ENCODE measurements around the gene STARD8.
"Not testable (repeated sequence)": the region's sequence is repeated elsewhere in the genome, so short reads cannot be mapped to it uniquely, and the experiment has no call there.

Gene STARD8

GRCh38 chrX:68719181-68719903 lies 71.9 kb downstream of the STARD8 start:
- DNase-seq = no peak

- DNase-seq = no peak
Observed at GRCh38 chrX:68719904-68720614, 72.6 kb downstream of the STARD8 start.

- DNase-seq = no peak
Observed at GRCh38 chrX:68720851-68721250, 73.4 kb downstream of the STARD8 start.

GRCh38 chrX:68721546-68721945 lies 74.1 kb downstream of the STARD8 start:
- no peak for DNase-seq

- DNase-seq = no peak
Observed at GRCh38 chrX:68721991-68722860, 74.8 kb downstream of the STARD8 start.

- DNase-seq = no peak
Observed at GRCh38 chrX:68723491-68724155, 76.2 kb downstream of the STARD8 start.

GRCh38 chrX:68724531-68725020 lies 77.1 kb downstream of the STARD8 start:
- DNase-seq = no peak

GRCh38 chrX:68725756-68726365 lies 78.4 kb downstream of the STARD8 start:
- DNase-seq = no peak

GRCh38 chrX:68726366-68726765 lies 78.9 kb downstream of the STARD8 start:
- DNase-seq = no peak

- no peak for DNase-seq
Observed at GRCh38 chrX:68727696-68728095, 80.2 kb downstream of the STARD8 start.

- DNase-seq = no peak
Observed at GRCh38 chrX:68728186-68728585, 80.7 kb downstream of the STARD8 start.

- no peak for DNase-seq
Observed at GRCh38 chrX:68731254-68731653, 83.8 kb downstream of the STARD8 start.

GRCh38 chrX:68732906-68733493 lies 85.5 kb downstream of the STARD8 start:
- DNase-seq = peak; percentile 57

GRCh38 chrX:68735266-68735665 lies 87.8 kb downstream of the STARD8 start:
- no peak for DNase-seq

- not testable (repeated sequence) for DNase-seq
Observed at GRCh38 chrX:68741864-68742263, 94.4 kb downstream of the STARD8 start.

- no peak for DNase-seq
Observed at GRCh38 chrX:68743754-68744153, 96.3 kb downstream of the STARD8 start.

GRCh38 chrX:68746988-68747387 lies 99.5 kb downstream of the STARD8 start:
- DNase-seq = no peak

- DNase-seq = no peak
Observed at GRCh38 chrX:68748030-68748429, 100.6 kb downstream of the STARD8 start.

- no peak for DNase-seq
Observed at GRCh38 chrX:68749426-68749825, 102.0 kb downstream of the STARD8 start.

GRCh38 chrX:68750316-68750715 lies 102.8 kb downstream of the STARD8 start:
- no peak for DNase-seq

- DNase-seq = no peak
Observed at GRCh38 chrX:68751372-68751771, 103.9 kb downstream of the STARD8 start.

GRCh38 chrX:68753218-68753617 lies 105.8 kb downstream of the STARD8 start:
- DNase-seq = no peak

Measured in EL (cell line).